A549 (cell line): ENCODE results near the gene NANS. TPM values are rescaled to one million over a fixed set of nuclear protein-coding genes. Genes with fewer than 3 reads are reported as not detected.
"Not testable (repeated sequence)": the region's sequence is repeated elsewhere in the genome, so short reads cannot be mapped to it uniquely, and the experiment has no call there.

Experiments
- ATAC-seq, 2 experiments: fragments of 200-7000 bp in 1 of 2; fragments of >200 bp in 1 of 2; cut with Nextera tagmentation in 1 of 2; cut with Tn5 transposase in 1 of 2; 3 replicates each; pipeline versions ENCODE4 v1.8.0 to v1.9.1; 2018 to 2020; ENCODE audit warnings: mild to moderate bottlenecking in 1 of 2, moderate library complexity in 1 of 2
- CTCF ChIA-PET: fragments of 300-600 bp; sonication (Branson Sonifier 250); formaldehyde crosslinking; extraction: SDS; loops from one replicate; lab custom pipeline; 2021; ENCODE audit warnings: antibody characterized with exemption, inconsistent platforms; lab: Yijun Ruan, JAX
- POLR2A ChIA-PET: fragments of 350-600 bp; formaldehyde crosslinking; extraction: SDS; loops from one replicate; lab custom pipeline; 2021; ENCODE audit warnings: antibody characterized with exemption, inconsistent platforms; lab: Yijun Ruan, JAX
- DNase-seq, 2 experiments: peaks; one replicate each; pipeline versions ENCODE4 v3.0.0 to v3.0.0-alpha.2; 2011 to 2016; ENCODE audit warnings: low read depth in 1 of 2, low spot score in 1 of 2
- FAIRE-seq: peaks from 2 replicates; lab custom pipeline; 2011; peaks lifted over from hg19 to GRCh38; lab: Jason Lieb, UNC
- H3K27ac ChIP-seq, 2 experiments: fragments of >200 bp; sonication (Bioruptor Twin); formaldehyde crosslinking; 3 replicates each; pipeline ENCODE4 v1.5.1; 2016 to 2017
- H3K4me1 ChIP-seq: fragments of >200 bp; sonication (Bioruptor Twin); formaldehyde crosslinking; 3 replicates; pipeline ENCODE4 v1.6.1; 2016
- H3K4me2 ChIP-seq: fragments of >200 bp; sonication (Bioruptor Twin); formaldehyde crosslinking; 3 replicates; pipeline ENCODE4 v1.6.1; 2016
- H3K4me3 ChIP-seq: fragments of >200 bp; sonication (Bioruptor Twin); formaldehyde crosslinking; 3 replicates; pipeline ENCODE4 v1.5.1; 2016
- H3K9me3 ChIP-seq: fragments of >200 bp; sonication (Bioruptor Twin); formaldehyde crosslinking; 3 replicates; pipeline ENCODE4 v1.6.1; 2016
- CHD2 ChIP-seq: fragments of 150-350 bp; IDR thresholded peaks from 2 replicates; pipeline ENCODE4 v1.6.1; 2014; ENCODE audit warnings: low read length; ENCODE audit not compliant: partially characterized antibody
- EHMT2 ChIP-seq: fragments of 200-600 bp; sonication (generic); IDR thresholded peaks from 2 replicates; pipeline ENCODE4 v1.6.1; 2016; ENCODE audit warnings: antibody characterized with exemption, low read depth, mild to moderate bottlenecking, moderate library complexity
- FOSL2 ChIP-seq, 2 experiments: fragments of 450-650 bp in 1 of 2; fragments of >200 bp in 1 of 2; sonication (Bioruptor Twin) in 1 of 2; formaldehyde crosslinking; IDR thresholded peaks; 2 replicates each; pipeline versions ENCODE4 v1.5.0 to v1.6.1; 2016 to 2020; ENCODE audit warnings: mild to moderate bottlenecking in 1 of 2, moderate library complexity in 1 of 2
- HEYL ChIP-seq: fragments of 250-450 bp; sonication (Bioruptor Pico); IDR thresholded peaks from 2 replicates; pipeline ENCODE4 v1.8.0; 2021; ENCODE audit warnings: mild to moderate bottlenecking, moderate library complexity
- JUNB ChIP-seq: fragments of >200 bp; sonication (Bioruptor Twin); formaldehyde crosslinking; IDR thresholded peaks from 2 replicates; pipeline ENCODE4 v1.6.1; 2016
- KDM1A ChIP-seq: fragments of 200-600 bp; sonication (generic); IDR thresholded peaks from 2 replicates; pipeline ENCODE4 v1.6.1; 2016; ENCODE audit warnings: low read depth, mild to moderate bottlenecking
- MAFK ChIP-seq: fragments of 450-650 bp; IDR thresholded peaks from 2 replicates; pipeline ENCODE4 v1.6.1; 2014; ENCODE audit not compliant: partially characterized antibody
- MAX ChIP-seq: IDR thresholded peaks from 2 replicates; pipeline ENCODE4 v1.6.1; 2012
- NR3C1 ChIP-seq: fragments of >200 bp; sonication (Bioruptor Twin); formaldehyde crosslinking; IDR thresholded peaks from 3 replicates; pipeline ENCODE4 v1.6.1; 2017
- POLR2AphosphoS2 ChIP-seq: conservative IDR thresholded peaks from 2 replicates; pipeline ENCODE4 v1.6.1; 2012; ENCODE audit warnings: low read length, improper control_type of control experiment, inconsistent platforms
- WGBS: methylation state at CpG from one replicate; pipeline ENCODE4 v1.1.6; 2017; ENCODE audit errors: missing lambda C conversion rate; 5-methylcytosine and 5-hydroxymethylcytosine counted together
- polyA plus RNA-seq, 4 experiments: library from polyadenylated mRNA; depleted of rRNA in 3 of 4; stranded (reverse); fragments of >200 nt; fragmentation: RNase III in 1 of 4; extraction: RNeasy Plus Mini Kit Qiagen cat#74134 plus additional on column Dnase treatment in 1 of 4; gene quantifications; 2 replicates in 3 of 4; 3 replicates in 1 of 4; pipeline ENCODE4 v1.2.3, GENCODE V29; 2011 to 2017
- TF ChIP-seq, protein P1 (sequence below): fragments of 250-450 bp; sonication (Bioruptor Pico); IDR thresholded peaks from 2 replicates; pipeline ENCODE4 v1.5.0; 2021; ENCODE audit warnings: mild to moderate bottlenecking, moderate library complexity, borderline replicate concordance
- TF ChIP-seq, protein P2 (sequence below): fragments of 450-650 bp; IDR thresholded peaks from 2 replicates; pipeline ENCODE4 v1.6.1; 2014; ENCODE audit warnings: antibody characterized with exemption
- TF ChIP-seq, protein P3 (sequence below): fragments of >200 bp; sonication (Bioruptor Twin); formaldehyde crosslinking; IDR thresholded peaks from 2 replicates; pipeline ENCODE4 v1.6.1; 2016

NANS gene
- polyA plus RNA-seq, 2 of the 4 experiments (the other 2 are of a cell fraction): 56.8 to 70.2 TPM

- TF ChIP-seq, protein P1, sequence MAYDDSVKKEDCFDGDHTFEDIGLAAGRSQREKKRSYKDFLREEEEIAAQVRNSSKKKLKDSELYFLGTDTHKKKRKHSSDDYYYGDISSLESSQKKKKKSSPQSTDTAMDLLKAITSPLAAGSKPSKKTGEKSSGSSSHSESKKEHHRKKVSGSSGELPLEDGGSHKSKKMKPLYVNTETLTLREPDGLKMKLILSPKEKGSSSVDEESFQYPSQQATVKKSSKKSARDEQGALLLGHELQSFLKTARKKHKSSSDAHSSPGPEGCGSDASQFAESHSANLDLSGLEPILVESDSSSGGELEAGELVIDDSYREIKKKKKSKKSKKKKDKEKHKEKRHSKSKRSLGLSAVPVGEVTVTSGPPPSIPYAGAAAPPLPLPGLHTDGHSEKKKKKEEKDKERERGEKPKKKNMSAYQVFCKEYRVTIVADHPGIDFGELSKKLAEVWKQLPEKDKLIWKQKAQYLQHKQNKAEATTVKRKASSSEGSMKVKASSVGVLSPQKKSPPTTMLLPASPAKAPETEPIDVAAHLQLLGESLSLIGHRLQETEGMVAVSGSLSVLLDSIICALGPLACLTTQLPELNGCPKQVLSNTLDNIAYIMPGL (CRISPR knock-in tag): no peak
Measured at GRCh38 chr9:98074115-98074990, 17.8 kb downstream of the NANS start (continued).

DNA sequence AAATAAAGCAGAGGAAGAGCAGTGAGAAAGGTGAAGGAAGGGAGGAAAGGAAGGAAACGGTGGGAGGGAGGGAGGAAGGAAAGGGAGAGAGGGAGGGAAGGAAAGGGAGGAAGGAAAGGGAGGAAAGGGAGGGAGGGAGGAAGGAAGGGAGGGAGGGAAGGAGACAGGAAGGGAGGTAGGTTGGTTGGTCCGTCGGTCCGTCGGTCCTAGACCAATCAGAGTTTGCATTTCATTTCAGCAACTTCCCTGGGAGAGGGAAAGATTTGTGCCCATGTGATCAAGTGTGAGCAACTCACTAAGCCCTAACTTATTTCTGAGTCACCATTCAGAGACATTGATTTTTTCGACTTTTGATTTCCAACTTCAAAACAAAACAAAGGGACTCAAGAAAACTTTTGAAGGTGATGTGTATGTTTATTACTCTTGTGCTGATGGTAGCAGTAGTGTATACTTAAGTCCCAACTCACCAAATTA, 18.8 kb downstream of the NANS start:
- peak overlapping the region in 1 of 2 experiments; percentile 70; a peak in 3 of 6 replicates for H3K27ac ChIP-seq
- H3K4me2 ChIP-seq: peak overlapping the region; percentile 9; the same call in 1 of the 3 replicates
- ChIA-PET POLR2A (no interaction called here), CTCF (interaction anchor here (0.6 to 4.3 kb wide), 14 partner anchors 10 to 700 kb away, joined by 3 to 84 read pairs (median 8); partner anchors contain the start of genes NANS and TBC1D2)
- 58% methylated on average over 6 of the region's 6 CpGs for WGBS
- no peak for FAIRE-seq
- TF ChIP-seq JUNB (no peak), FOSL2 (IDR thresholded peaks at IDR 0.05) (no peak), FOSL2 (CRISPR knock-in tag; IDR thresholded peaks at IDR 0.05) (peak; percentile 42; the same call in 1 of the 2 replicates), NR3C1 (no peak)
- TF ChIP-seq, protein P2, sequence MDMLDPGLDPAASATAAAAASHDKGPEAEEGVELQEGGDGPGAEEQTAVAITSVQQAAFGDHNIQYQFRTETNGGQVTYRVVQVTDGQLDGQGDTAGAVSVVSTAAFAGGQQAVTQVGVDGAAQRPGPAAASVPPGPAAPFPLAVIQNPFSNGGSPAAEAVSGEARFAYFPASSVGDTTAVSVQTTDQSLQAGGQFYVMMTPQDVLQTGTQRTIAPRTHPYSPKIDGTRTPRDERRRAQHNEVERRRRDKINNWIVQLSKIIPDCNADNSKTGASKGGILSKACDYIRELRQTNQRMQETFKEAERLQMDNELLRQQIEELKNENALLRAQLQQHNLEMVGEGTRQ: peak; percentile 55; the same call in 1 of the 2 replicates
- TF ChIP-seq, protein P3, sequence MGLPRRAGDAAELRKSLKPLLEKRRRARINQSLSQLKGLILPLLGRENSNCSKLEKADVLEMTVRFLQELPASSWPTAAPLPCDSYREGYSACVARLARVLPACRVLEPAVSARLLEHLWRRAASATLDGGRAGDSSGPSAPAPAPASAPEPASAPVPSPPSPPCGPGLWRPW: no peak
- peak; percentile 45 to 72; a peak in 4 of 6 replicates for ATAC-seq
- H3K9me3 ChIP-seq: no peaks in the 10 kb centered on the region
- DNase-seq: peak in 1 of 2 experiments; percentile 58
- H3K4me1 ChIP-seq: peaks cover 28% of the 10 kb centered on the region
- H3K4me3 ChIP-seq: no peak overlapping the region

GRCh38 chr9:98076514-98076890, 20.0 kb downstream of the NANS start:
- H3K4me2 ChIP-seq, POLR2A ChIA-PET, H3K4me3 ChIP-seq, H3K9me3 ChIP-seq, H3K27ac ChIP-seq, ATAC-seq, FAIRE-seq, DNase-seq: not testable (repeated sequence)
- CTCF ChIA-PET: interaction anchor here (0.6 to 0.9 kb wide), 2 partner anchors 155 to 558 kb away, joined by 3 read pairs; no protein-coding TSS in a partner anchor
- 85% methylated on average over 6 of the region's 8 CpGs for WGBS
- peaks cover 37% of the 10 kb centered on the region for H3K4me1 ChIP-seq

- Histone ChIP-seq H3K4me3 (no peak overlapping the region), H3K27ac (no peak overlapping the region), H3K9me3 (no peaks in the 10 kb centered on the region), H3K4me2 (no peak overlapping the region), H3K4me1 (peaks cover 37% of the 10 kb centered on the region)
- ATAC-seq (no peak), DNase-seq (no peak), FAIRE-seq (no peak)
- POLR2A ChIA-PET: no interaction called here
- 70% methylated on average over 5 of the region's 5 CpGs for WGBS
- CTCF ChIA-PET: interaction anchor here (0.7 to 2.6 kb wide), 3 partner anchors 22 to 317 kb away, joined by 3 to 13 read pairs (median 4); partner anchors contain the start of gene NANS
- TF ChIP-seq MAX (no peak), CHD2 (no peak), KDM1A (no peak), HEYL (no peak), POLR2AphosphoS2 (no peak), MAFK (peak; percentile 82), EHMT2 (no peak)
Measured at GRCh38 chr9:98078895-98079294, 22.4 kb downstream of the NANS start.
